CD8-positive, alpha-beta memory T cell (primary cell): ENCODE results near the gene SBNO1. TPM values are rescaled to one million over a fixed set of nuclear protein-coding genes. Genes with fewer than 3 reads are reported as not detected.

Experiments
- CTCF ChIA-PET: fragments of 350-600 bp; sonication (Branson Sonifier 250); formaldehyde crosslinking; loops from one replicate; lab custom pipeline; 2021; ENCODE audit warnings: antibody characterized with exemption; lab: Charles Lee
- POLR2A ChIA-PET: fragments of 350-600 bp; sonication (Branson Sonifier 250); formaldehyde crosslinking; loops from one replicate; lab custom pipeline; 2021; ENCODE audit warnings: antibody characterized with exemption; lab: Charles Lee
- DNase-seq, 5 donors: peaks; one replicate each; pipeline versions ENCODE4 v3.0.0 to v3.0.0-alpha.2; 2020 to 2022; ENCODE audit warnings: mixed read lengths in 1 of 5
- H3K27ac ChIP-seq: one replicate; pipeline ENCODE4 v1.7.0; 2013; ENCODE audit warnings: low read depth, mild to moderate bottlenecking, low read length, moderate library complexity
- H3K27me3 ChIP-seq: 2 replicates; pipeline ENCODE4 v1.7.0; 2013; ENCODE audit warnings: low read length, mild to moderate bottlenecking; ENCODE audit not compliant: insufficient read depth, poor library complexity, severe bottlenecking
- H3K36me3 ChIP-seq: 2 replicates; pipeline ENCODE4 v1.7.0; 2013; ENCODE audit warnings: mild to moderate bottlenecking, low read length, moderate library complexity; ENCODE audit not compliant: insufficient read depth
- H3K4me1 ChIP-seq: 2 replicates; pipeline ENCODE4 v1.7.0; 2013; ENCODE audit warnings: mild to moderate bottlenecking, low read length, moderate library complexity; ENCODE audit not compliant: insufficient read depth
- H3K4me3 ChIP-seq: 2 replicates; pipeline ENCODE4 v1.7.0; 2013; ENCODE audit warnings: mild to moderate bottlenecking, low read length
- H3K9me3 ChIP-seq: 2 replicates; pipeline ENCODE4 v1.7.0; 2013; ENCODE audit warnings: mild to moderate bottlenecking, low read length
- H3K27ac Mint-ChIP-seq, 8 donors: one replicate each; pipeline ENCODE4 v1.8.0; 2020 to 2021; ENCODE audit warnings: mixed read lengths in 8 of 8, mild to moderate bottlenecking in 6 of 8, inconsistent platforms in 3 of 8, moderate library complexity in 3 of 8
- H3K27me3 Mint-ChIP-seq, 2 donors: one replicate each; pipeline ENCODE4 v1.8.0; 2020 to 2021; ENCODE audit warnings: mixed read lengths in 2 of 2, mild to moderate bottlenecking in 1 of 2, moderate library complexity in 1 of 2
- H3K36me3 Mint-ChIP-seq, 3 donors: one replicate each; pipeline ENCODE4 v1.8.0; 2020 to 2021; ENCODE audit warnings: mixed read lengths in 3 of 3, inconsistent platforms in 1 of 3, mild to moderate bottlenecking in 1 of 3
- H3K4me1 Mint-ChIP-seq, 3 donors: one replicate each; pipeline ENCODE4 v1.8.0; 2020 to 2021; ENCODE audit warnings: mixed read lengths in 3 of 3, inconsistent platforms in 1 of 3, mild to moderate bottlenecking in 1 of 3
- H3K4me3 Mint-ChIP-seq, 7 donors: one replicate each; pipeline ENCODE4 v1.8.0; 2020 to 2021; ENCODE audit warnings: mixed read lengths in 7 of 7, mild to moderate bottlenecking in 6 of 7, moderate library complexity in 4 of 7, inconsistent platforms in 2 of 7
- H3K9me3 Mint-ChIP-seq, 5 donors: one replicate each; pipeline ENCODE4 v1.8.0; 2020 to 2022; ENCODE audit warnings: mixed read lengths in 5 of 5, mild to moderate bottlenecking in 3 of 5, moderate library complexity in 2 of 5, inconsistent platforms in 1 of 5
- polyA plus RNA-seq: library from polyadenylated mRNA; unstranded; fragments of 300-500 nt; fragmentation: Illumina TruSeq; gene quantifications from one replicate; pipeline ENCODE4 v1.2.3, GENCODE V29; 2021
- total RNA-seq, 2 experiments: library from RNA; stranded (reverse); gene quantifications; one replicate each; pipeline ENCODE4 v1.2.3, GENCODE V29; 2021

The SBNO1 gene
- total and polyA plus RNA-seq, 3 experiments from 2014 or later: 42.8 to 53.8 (median 52.1) TPM

DNA sequence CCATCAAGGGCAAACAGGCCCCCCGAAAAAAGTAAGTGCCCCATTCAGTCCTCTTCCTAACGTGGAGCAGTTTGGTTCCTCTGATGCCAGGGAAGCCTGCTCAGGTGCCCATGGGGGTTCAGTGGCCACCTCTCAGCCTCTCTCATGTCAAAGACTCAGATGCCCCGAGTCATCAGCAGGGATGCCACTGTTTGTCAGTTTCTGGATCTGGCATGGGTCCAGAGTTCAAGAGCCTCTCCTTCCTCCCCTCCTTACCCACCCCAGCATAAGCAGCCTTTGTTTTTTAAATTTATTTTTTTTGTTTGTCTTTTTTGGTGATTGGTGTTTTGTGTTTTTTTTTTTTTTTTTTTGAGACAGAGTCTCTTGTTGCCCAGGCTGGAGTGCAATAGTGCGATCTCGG, 30.6 kb upstream of the SBNO1 start:
- Histone ChIP-seq H3K4me3 (no peak overlapping the region), H3K36me3 (peaks cover 30% of the 10 kb centered on the region), H3K9me3 (no peaks in the 10 kb centered on the region), H3K27me3 (no peaks in the 10 kb centered on the region), H3K27ac (no peak overlapping the region), H3K4me1 (peaks cover 4% of the 10 kb centered on the region)
- Mint-ChIP-seq H3K27ac (no peak overlapping the region), H3K4me3 (no peak overlapping the region), H3K36me3 (peaks cover 0 to 77% (median 2%) of the 10 kb centered on the region in 3 donors), H3K27me3 (no peaks in the 10 kb centered on the region), H3K4me1 (peaks cover 31 to 38% (median 36%) of the 10 kb centered on the region in 3 donors), H3K9me3 (no peaks in the 10 kb centered on the region)
- ChIA-PET POLR2A (no interaction called here), CTCF (no interaction called here)
- DNase-seq: no peak

DNA sequence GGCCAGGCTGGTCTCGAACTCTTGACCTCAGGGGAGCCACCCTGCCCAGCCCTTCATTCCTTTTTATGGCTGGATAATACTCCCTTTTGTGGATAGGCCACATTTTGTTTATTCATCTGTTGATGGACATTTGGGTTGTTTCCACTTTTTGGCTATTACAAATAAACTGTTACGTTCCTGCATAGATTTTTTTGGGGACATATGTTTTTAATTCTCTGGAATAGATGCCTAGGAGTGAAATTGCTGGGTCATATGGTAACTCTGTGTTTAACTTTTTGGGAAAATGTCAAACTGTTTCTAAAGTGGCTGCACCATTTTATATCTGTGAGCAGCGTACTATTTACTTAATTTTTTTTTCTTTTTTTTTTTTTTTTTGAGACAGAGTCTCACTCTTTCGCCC, 29.1 kb upstream of the SBNO1 start:
- peaks cover 8% of the 10 kb centered on the region for H3K4me1 ChIP-seq

DNA sequence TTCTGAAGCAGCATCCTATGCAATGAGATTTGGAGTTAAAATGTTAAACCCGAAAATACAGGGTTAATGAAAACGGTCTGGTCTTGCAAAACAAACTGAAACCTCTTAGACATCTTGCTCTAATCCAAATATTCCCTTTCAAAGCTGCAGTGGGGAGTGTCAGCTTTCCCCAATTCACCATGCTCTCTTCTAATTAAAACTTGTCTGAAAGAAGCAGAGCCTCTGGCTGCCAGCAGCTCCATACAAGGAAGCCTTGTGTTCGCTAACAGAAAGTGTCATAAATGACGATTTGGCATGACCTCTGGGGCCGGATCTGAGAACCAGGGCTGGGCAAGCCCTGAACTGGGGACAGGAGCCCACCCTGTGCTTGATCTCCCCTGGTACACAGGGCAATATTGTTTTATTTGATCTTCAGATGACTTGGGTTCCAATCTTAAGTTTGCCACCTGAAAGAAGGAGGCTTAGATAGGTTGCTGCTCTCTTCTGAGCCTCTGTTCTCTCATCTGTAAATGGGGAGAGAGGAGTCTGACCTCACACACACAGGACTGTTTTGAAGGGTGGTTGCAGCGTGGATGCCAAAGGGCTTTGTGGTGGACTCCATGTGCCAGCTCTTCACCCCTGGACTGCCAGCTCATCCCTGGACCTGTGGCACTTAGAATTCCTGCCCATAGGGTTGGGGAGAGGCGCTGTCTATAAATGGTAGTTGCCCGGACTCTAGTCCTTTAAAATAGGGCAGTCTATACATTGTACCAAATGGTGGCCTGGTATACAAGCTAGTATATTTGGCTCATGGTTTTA, 27.1 kb upstream of the SBNO1 start:
- H3K27ac Mint-ChIP-seq: peak overlapping the region in 7 of 8 donors; percentile 50 to 94 (median 89)
- H3K9me3 Mint-ChIP-seq: no peaks in the 10 kb centered on the region
- Histone ChIP-seq H3K36me3 (peaks cover 24% of the 10 kb centered on the region), H3K4me1 (peaks cover 19% of the 10 kb centered on the region), H3K9me3 (no peaks in the 10 kb centered on the region), H3K4me3 (no peak overlapping the region), H3K27me3 (no peaks in the 10 kb centered on the region), H3K27ac (no peak overlapping the region)
- peaks cover 45 to 53% (median 50%) of the 10 kb centered on the region in 3 donors for H3K4me1 Mint-ChIP-seq
- no peak for DNase-seq
- H3K4me3 Mint-ChIP-seq: peak overlapping the region; percentile 20 to 95 (median 90)
- POLR2A ChIA-PET: no interaction called here
- H3K27me3 Mint-ChIP-seq: no peaks in the 10 kb centered on the region
- peaks cover 0 to 58% (median 2%) of the 10 kb centered on the region in 3 donors for H3K36me3 Mint-ChIP-seq
- CTCF ChIA-PET: interaction anchor here (1.1 to 1.5 kb wide), 4 partner anchors 11 to 40 kb away, joined by 3 to 5 read pairs (median 4); partner anchors contain the start of gene SBNO1

More for the DNA sequence above, 29.1 kb upstream of the SBNO1 start:
- Mint-ChIP-seq H3K36me3 (peaks cover 0 to 73% (median 2%) of the 10 kb centered on the region in 3 donors), H3K4me1 (peaks cover 32 to 37% (median 35%) of the 10 kb centered on the region in 3 donors), H3K9me3 (no peaks in the 10 kb centered on the region), H3K27me3 (no peaks in the 10 kb centered on the region), H3K4me3 (no peak overlapping the region), H3K27ac (no peak overlapping the region)
- Histone ChIP-seq H3K4me3 (no peak overlapping the region), H3K27me3 (no peaks in the 10 kb centered on the region), H3K9me3 (no peaks in the 10 kb centered on the region), H3K27ac (no peak overlapping the region), H3K36me3 (peaks cover 30% of the 10 kb centered on the region)
- no peak for DNase-seq
- ChIA-PET POLR2A (no interaction called here), CTCF (no interaction called here)

DNA sequence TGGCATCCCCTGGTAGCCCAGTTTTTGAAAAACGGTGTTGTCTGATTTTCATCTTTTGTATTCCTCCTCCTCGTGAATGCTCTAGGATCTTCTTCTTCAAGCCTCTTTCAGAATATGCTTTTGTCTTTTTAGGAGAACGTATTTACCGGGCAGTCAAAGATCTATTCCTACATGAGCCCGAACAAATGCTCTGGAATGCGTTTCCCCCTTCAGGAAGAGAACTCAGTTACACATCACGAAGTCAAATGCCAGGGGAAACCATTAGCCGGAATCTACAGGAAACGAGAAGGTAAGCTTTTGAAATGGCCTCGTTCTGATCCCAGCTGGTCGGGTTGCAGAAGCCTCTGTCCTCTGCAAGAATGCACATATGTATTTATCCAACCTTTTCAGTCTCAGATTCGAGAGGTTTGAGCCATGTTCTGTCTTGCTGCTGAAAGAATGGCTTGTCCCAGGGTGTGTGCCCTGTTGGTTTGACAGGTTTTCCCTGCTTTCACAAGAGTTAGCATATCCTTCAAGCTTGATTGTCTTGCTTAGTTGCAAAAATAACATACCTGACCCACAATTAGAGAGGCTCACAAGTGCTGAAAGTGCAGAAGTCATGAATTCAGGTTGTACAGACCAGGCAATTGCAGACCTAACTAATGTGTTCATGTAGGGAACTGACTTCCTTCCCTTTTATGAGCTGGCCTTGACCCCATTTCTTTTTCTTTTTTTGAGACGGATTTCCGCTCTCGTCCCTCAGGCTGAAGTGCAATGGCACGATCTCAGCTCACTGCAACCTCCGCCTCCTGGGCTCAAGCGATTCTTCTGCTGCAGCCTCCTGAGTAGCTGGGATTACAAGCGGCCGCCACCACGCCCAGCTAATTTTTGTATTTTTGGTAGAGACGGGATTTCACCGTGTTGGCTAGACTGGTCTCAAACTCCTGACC, 26.1 kb upstream of the SBNO1 start:
- Histone ChIP-seq H3K36me3 (peaks cover 15% of the 10 kb centered on the region), H3K9me3 (no peaks in the 10 kb centered on the region), H3K4me1 (peaks cover 19% of the 10 kb centered on the region), H3K27me3 (no peaks in the 10 kb centered on the region), H3K4me3 (peak overlapping the region; percentile 32), H3K27ac (peak overlapping the region; percentile 16)
- Mint-ChIP-seq H3K4me1 (peaks cover 45 to 53% (median 50%) of the 10 kb centered on the region in 3 donors), H3K4me3 (peak overlapping the region; percentile 78 to 95 (median 90)), H3K9me3 (no peaks in the 10 kb centered on the region), H3K27me3 (no peaks in the 10 kb centered on the region), H3K27ac (peak overlapping the region; percentile 64 to 94 (median 86)), H3K36me3 (peaks cover 0 to 48% (median 2%) of the 10 kb centered on the region in 3 donors)
- CTCF ChIA-PET: interaction anchor here (1.1 to 1.5 kb wide), 3 partner anchors 10 to 25 kb away, joined by 3 to 5 read pairs (median 5); partner anchors contain the start of gene SBNO1
- DNase-seq: no peak
- POLR2A ChIA-PET: interaction anchor here (1.1 kb wide), 1 partner anchor 27 kb away, joined by 3 read pairs; no protein-coding TSS in a partner anchor

DNA sequence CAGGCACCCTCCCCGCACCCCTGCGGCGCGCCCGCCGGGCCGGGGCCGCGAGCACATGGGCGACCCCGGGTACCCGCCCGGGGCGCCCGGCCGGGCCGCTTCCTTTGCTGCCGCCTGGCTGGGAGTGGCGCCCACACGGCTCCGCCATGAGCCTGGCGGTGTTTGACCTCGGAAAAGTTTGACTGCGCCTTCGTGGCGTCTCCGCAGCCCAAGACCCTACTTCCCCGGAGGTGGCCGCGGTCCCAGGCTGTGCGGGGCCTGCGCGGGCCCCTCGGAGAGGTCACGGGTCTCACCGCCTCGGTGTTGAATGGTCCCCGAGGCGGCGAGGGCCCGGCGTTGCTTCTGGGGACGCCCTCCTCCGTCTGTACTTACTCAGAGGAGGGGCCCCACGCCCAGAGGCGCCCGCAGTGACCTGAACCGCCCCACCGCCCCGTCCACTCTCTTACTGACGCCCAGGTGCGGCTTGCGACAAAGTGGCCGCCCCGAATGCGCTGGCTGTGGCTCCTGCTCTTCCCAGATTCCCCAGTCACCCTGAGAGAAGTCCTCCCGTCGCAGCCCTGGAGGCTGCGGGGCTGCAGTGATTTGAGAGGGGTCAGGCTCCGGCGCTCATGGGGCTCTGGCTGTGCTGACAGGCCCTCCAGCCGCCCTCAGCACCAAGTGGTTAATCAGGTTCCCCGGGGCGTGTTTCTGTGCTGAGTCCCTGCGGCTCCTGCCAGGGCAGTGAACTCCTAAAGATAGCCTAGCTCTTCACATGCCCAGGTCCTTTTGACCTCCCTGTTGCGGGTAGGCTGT, 25.1 kb upstream of the SBNO1 start:
- peaks cover 15% of the 10 kb centered on the region for H3K36me3 ChIP-seq
- peak overlapping the region; percentile 32 for H3K4me3 ChIP-seq
- peak overlapping the region; percentile 78 to 95 (median 90) for H3K4me3 Mint-ChIP-seq
- no peaks in the 10 kb centered on the region for H3K9me3 ChIP-seq
- DNase-seq: peak in 4 of 5 donors; percentile 8 to 56 (median 20)
- CTCF ChIA-PET: interaction anchor here (1.5 kb wide), 1 partner anchor 9 kb away, joined by 5 read pairs; no protein-coding TSS in a partner anchor
- no peaks in the 10 kb centered on the region for H3K27me3 Mint-ChIP-seq
- H3K36me3 Mint-ChIP-seq: peaks cover 0 to 40% (median 2%) of the 10 kb centered on the region in 3 donors
- POLR2A ChIA-PET: interaction anchor here (1.1 kb wide), 1 partner anchor 26 kb away, joined by 3 read pairs; no protein-coding TSS in a partner anchor
- H3K27me3 ChIP-seq: no peaks in the 10 kb centered on the region
- peak overlapping the region; percentile 66 to 94 (median 86) for H3K27ac Mint-ChIP-seq
- no peaks in the 10 kb centered on the region for H3K9me3 Mint-ChIP-seq
- peaks cover 23% of the 10 kb centered on the region for H3K4me1 ChIP-seq
- H3K4me1 Mint-ChIP-seq: peaks cover 39 to 48% (median 45%) of the 10 kb centered on the region in 3 donors
- H3K27ac ChIP-seq: peak overlapping the region; percentile 54

DNA sequence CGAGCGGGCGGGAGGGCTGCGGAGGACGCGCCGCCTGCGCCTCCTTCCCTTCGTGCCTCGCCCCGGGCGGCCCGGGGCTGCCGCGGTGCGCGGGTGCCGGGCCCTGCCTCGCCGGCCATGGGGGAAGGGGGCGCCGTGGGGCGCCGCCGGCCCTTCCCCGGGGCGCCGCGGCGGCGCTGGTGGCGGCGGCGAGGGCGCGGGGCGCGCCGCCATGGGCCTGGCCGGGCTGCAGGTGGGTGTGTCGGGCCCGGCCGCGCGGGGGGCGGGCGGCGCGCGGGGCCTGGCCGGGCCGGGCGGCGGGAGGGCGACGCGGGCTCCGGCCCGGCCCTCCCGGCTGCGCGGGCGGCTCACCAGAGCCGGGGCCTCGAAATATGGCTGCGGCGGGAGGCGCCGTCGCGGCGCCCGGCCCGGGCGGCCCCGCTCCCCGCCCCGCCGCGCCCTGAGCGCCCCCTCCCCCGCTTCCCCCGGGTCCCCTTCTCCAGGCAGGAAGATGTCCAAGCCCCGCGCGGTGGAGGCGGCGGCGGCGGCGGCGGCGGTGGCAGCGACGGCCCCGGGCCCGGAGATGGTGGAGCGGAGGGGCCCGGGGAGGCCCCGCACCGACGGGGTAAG, 24.4 kb upstream of the SBNO1 start:
- H3K27ac Mint-ChIP-seq: no peak overlapping the region
- peak overlapping the region in 1 of 7 donors; percentile 94 for H3K4me3 Mint-ChIP-seq
- ChIA-PET POLR2A (interaction anchor here (1.6 kb wide), 1 partner anchor 24 kb away, joined by 7 read pairs; the partner anchor contains the start of gene SBNO1), CTCF (interaction anchor here (8.4 kb wide), 1 partner anchor 24 kb away, joined by 66 read pairs; the partner anchor contains the start of gene SBNO1)
- H3K36me3 Mint-ChIP-seq: peaks cover 0 to 35% (median 2%) of the 10 kb centered on the region in 3 donors
- H3K27ac ChIP-seq: no peak overlapping the region
- no peaks in the 10 kb centered on the region for H3K9me3 ChIP-seq
- H3K4me1 Mint-ChIP-seq: peaks cover 39 to 51% (median 42%) of the 10 kb centered on the region in 3 donors
- peak in 1 of 5 donors; percentile 5 for DNase-seq
- H3K36me3 ChIP-seq: peaks cover 15% of the 10 kb centered on the region
- H3K4me1 ChIP-seq: peaks cover 27% of the 10 kb centered on the region
- no peaks in the 10 kb centered on the region for H3K27me3 Mint-ChIP-seq
- H3K4me3 ChIP-seq: no peak overlapping the region
- H3K9me3 Mint-ChIP-seq: no peaks in the 10 kb centered on the region
- no peaks in the 10 kb centered on the region for H3K27me3 ChIP-seq
